Pancreas (tissue), 10 donors: Measurements from ENCODE around the gene FOXJ1. TPM values are rescaled to one million over a fixed set of nuclear protein-coding genes. Genes with fewer than 3 reads are reported as not detected.

Experiments used
- ATAC-seq, 4 donors: fragments of 200-7000 bp; cut with Tn5 transposase; one replicate each; pipeline versions ENCODE4 v1.8.0 to v1.9.1; 2020; ENCODE audit warnings: mild to moderate bottlenecking in 4 of 4, moderate library complexity in 4 of 4
- DNase-seq, 6 donors: peaks; one replicate each; pipeline ENCODE4 v3.0.0-alpha.2; 2020
- FAIRE-seq: peaks from 2 replicates; lab custom pipeline; 2012; peaks lifted over from hg19 to GRCh38; lab: Jason Lieb, UNC
- H3K27ac ChIP-seq, 4 donors: fragments of 200-600 bp; sonication (generic); 1 replicate in 3 of 4; 2 replicates in 1 of 4; pipeline versions ENCODE4 v1.5.0 to v1.8.0; 2020
- H3K27me3 ChIP-seq, 4 donors: fragments of 200-600 bp; one replicate each; pipeline ENCODE4 v1.8.0; 2021
- H3K36me3 ChIP-seq, 3 donors: fragments of 200-600 bp; sonication (generic) in 1 of 3; one replicate each; pipeline versions ENCODE4 v1.5.0 to v1.8.0; 2020 to 2021
- H3K4me1 ChIP-seq, 3 donors: fragments of 200-600 bp; one replicate each; pipeline ENCODE4 v1.8.0; 2021
- H3K4me3 ChIP-seq, 4 donors: fragments of 200-600 bp; sonication (generic) in 2 of 4; one replicate each; pipeline versions ENCODE4 v1.5.0 to v1.8.0; 2020 to 2021
- H3K9me3 ChIP-seq, 4 donors: fragments of 200-600 bp; one replicate each; pipeline ENCODE4 v1.8.0; 2021
- WGBS, 2 donors: extraction: QIAGEN DNeasy Blood & Tissue Kit; methylation state at CpG; one replicate each; pipeline ENCODE4 v1.1.7; 2013; 5-methylcytosine and 5-hydroxymethylcytosine counted together
- intact Hi-C, 3 donors: fragments of 100-400 bp; cut with DNase I; formaldehyde crosslinking; loops; one replicate each; pipeline versions ENCODE4 v1.11.1 to v1.14.2; 2022
- polyA plus RNA-seq, 2 donors: library from polyadenylated mRNA; stranded (reverse); fragments of 200-250 nt; gene quantifications; one replicate each; pipeline ENCODE4 v1.2.3, GENCODE V29; 2013
- total RNA-seq, 6 donors: library from RNA; stranded (reverse); fragmentation: NEBNext Ultra II Directional in 4 of 6; extraction: Animal tissue kit (Norgen Biotek cat#: 25700) in 4 of 6; gene quantifications; one replicate each; pipeline versions ENCODE4 v1.2.1 to v1.2.4, GENCODE V29; 2021 to 2023
- TF ChIP-seq, protein P1 (sequence below), 4 donors: fragments of 200-600 bp; sonication (generic) in 3 of 4; IDR thresholded peaks; one replicate each; pipeline versions ENCODE4 v1.5.0 to v1.8.0; 2021; ENCODE audit warnings: antibody characterized with exemption in 4 of 4
- donor health status: healthy with polysubstance abuse.
- donor health status: DM: no; HTN: no; CAD: no; lungs with moderate emphysema.
- donor health status: DM: no; HTN: no; CAD: no.
- donor health status: control.
- donor health status: control.
- donor health status: Bipolar disorder and iron deficiency.
- donor health status: DM: yes; HTN: yes; CAD: no.
- donor health status: DM: no; HTN: no; CAD: no.
- donor health status: DM: no; HTN: no; CAD: no.
- donor health status: DM: yes; HTN: yes; CAD: no.

FOXJ1 gene
- total and polyA plus RNA-seq, 8 donors = 0.14 to 5.7 (median 0.64) TPM

DNA sequence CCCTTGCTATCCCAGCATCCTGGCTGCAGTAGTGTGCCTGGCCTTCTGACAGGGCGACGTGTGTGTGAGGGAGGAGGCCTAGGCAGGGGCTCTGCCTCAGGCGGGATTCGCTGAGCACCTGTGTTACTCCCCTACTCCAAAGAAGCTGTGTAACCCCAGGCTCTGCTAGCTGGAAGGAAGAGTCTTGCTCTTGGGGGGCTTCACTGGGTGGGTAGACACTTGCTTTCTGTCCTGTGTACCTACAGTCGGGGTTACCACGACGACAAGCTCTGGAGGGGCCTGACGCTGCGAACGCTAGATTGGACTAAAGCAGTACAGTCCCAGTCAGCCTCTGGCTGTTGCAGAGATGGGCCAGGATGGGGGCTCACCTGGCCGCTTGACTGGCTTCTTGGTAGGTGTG is 47.0 kb downstream of the FOXJ1 start:
- TF ChIP-seq, protein P1, sequence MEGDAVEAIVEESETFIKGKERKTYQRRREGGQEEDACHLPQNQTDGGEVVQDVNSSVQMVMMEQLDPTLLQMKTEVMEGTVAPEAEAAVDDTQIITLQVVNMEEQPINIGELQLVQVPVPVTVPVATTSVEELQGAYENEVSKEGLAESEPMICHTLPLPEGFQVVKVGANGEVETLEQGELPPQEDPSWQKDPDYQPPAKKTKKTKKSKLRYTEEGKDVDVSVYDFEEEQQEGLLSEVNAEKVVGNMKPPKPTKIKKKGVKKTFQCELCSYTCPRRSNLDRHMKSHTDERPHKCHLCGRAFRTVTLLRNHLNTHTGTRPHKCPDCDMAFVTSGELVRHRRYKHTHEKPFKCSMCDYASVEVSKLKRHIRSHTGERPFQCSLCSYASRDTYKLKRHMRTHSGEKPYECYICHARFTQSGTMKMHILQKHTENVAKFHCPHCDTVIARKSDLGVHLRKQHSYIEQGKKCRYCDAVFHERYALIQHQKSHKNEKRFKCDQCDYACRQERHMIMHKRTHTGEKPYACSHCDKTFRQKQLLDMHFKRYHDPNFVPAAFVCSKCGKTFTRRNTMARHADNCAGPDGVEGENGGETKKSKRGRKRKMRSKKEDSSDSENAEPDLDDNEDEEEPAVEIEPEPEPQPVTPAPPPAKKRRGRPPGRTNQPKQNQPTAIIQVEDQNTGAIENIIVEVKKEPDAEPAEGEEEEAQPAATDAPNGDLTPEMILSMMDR (IDR thresholded peaks at IDR 0.05) = no peak
- no peaks in the 10 kb centered on the region for H3K4me1 ChIP-seq
- no peak overlapping the region for H3K27ac ChIP-seq
- H3K9me3 ChIP-seq = no peaks in the 10 kb centered on the region
- FAIRE-seq = no peak
- no peak for ATAC-seq
- DNase-seq = no peak
- H3K4me3 ChIP-seq = no peak overlapping the region
- H3K36me3 ChIP-seq = peaks cover 0 to 60% (median 18%) of the 10 kb centered on the region in 3 donors
- intact Hi-C loops = no loop called here
- no peaks in the 10 kb centered on the region for H3K27me3 ChIP-seq
- 88 to 92% methylated on average over 11 of the region's 11 CpGs for WGBS, 2 donors

GRCh38 chr17:76092526-76093413 is 48.3 kb downstream of the FOXJ1 start:
- H3K36me3 ChIP-seq = peaks cover 0 to 71% (median 24%) of the 10 kb centered on the region in 3 donors
- ATAC-seq = no peak
- no peak overlapping the region for H3K27ac ChIP-seq
- intact Hi-C loops = no loop called here
- no peaks in the 10 kb centered on the region for H3K4me1 ChIP-seq
- no peaks in the 10 kb centered on the region for H3K9me3 ChIP-seq
- no peak overlapping the region for H3K4me3 ChIP-seq
- FAIRE-seq = no peak
- DNase-seq = no peak
- TF ChIP-seq, protein P1 (IDR thresholded peaks at IDR 0.05) = no peak
- WGBS, 2 donors = 93 to 95% methylated on average over 20 of the region's 20 CpGs
- no peaks in the 10 kb centered on the region for H3K27me3 ChIP-seq

- Histone ChIP-seq H3K36me3 (peaks cover 0 to 70% (median 28%) of the 10 kb centered on the region in 3 donors), H3K9me3 (no peaks in the 10 kb centered on the region), H3K4me1 (no peaks in the 10 kb centered on the region), H3K4me3 (no peak overlapping the region), H3K27me3 (no peaks in the 10 kb centered on the region), H3K27ac (no peak overlapping the region)
- TF ChIP-seq, protein P1 (IDR thresholded peaks at IDR 0.05) = no peak
- 82 to 86% methylated on average over 23 of the region's 23 CpGs for WGBS, 2 donors
- intact Hi-C loops = no loop called here
- DNase-seq (peak in 2 of 6 donors; percentile 35 to 57), ATAC-seq (no peak), FAIRE-seq (no peak)
Observed at GRCh38 chr17:76091526-76092286, 49.3 kb downstream of the FOXJ1 start.

GRCh38 chr17:76090517-76091129 is 50.4 kb downstream of the FOXJ1 start:
- intact Hi-C loops = no loop called here
- Histone ChIP-seq H3K4me3 (no peak overlapping the region), H3K36me3 (peaks cover 0 to 70% (median 29%) of the 10 kb centered on the region in 3 donors), H3K27ac (no peak overlapping the region), H3K27me3 (no peaks in the 10 kb centered on the region), H3K4me1 (no peaks in the 10 kb centered on the region), H3K9me3 (no peaks in the 10 kb centered on the region)
- TF ChIP-seq, protein P1 (IDR thresholded peaks at IDR 0.05) = no peak
- ATAC-seq (no peak), DNase-seq (peak in 1 of 6 donors; percentile 56), FAIRE-seq (no peak)
- WGBS, 2 donors = 91 to 92% methylated on average over 17 of the region's 17 CpGs
